ENCODE results near the gene MOB1B. TPM values are rescaled to one million over a fixed set of nuclear protein-coding genes. Genes with fewer than 3 reads are reported as not detected.

Gene MOB1B
- total RNA-seq, 1 donor from 2014 or later = 11.7 TPM

GRCh38 chr4:70915036-70915815 is 13.1 kb downstream of the MOB1B start:
- DNase-seq = no peak

- no peak for DNase-seq
Measured at GRCh38 chr4:70915874-70916559, 13.8 kb downstream of the MOB1B start.

GRCh38 chr4:70920592-70920991 is 18.4 kb downstream of the MOB1B start:
- no peak for DNase-seq

- no peak for DNase-seq
Measured at GRCh38 chr4:70925418-70925817, 23.2 kb downstream of the MOB1B start.

GRCh38 chr4:70925899-70926635 is 23.9 kb downstream of the MOB1B start:
- DNase-seq = no peak

- no peak for DNase-seq
Measured at GRCh38 chr4:70927502-70928137, 25.5 kb downstream of the MOB1B start.

GRCh38 chr4:70930530-70931256 is 28.5 kb downstream of the MOB1B start:
- no peak for DNase-seq

GRCh38 chr4:70931347-70931746 is 29.2 kb downstream of the MOB1B start:
- no peak for DNase-seq

- no peak for DNase-seq
Measured at GRCh38 chr4:70932984-70933383, 30.8 kb downstream of the MOB1B start.

- DNase-seq = no peak
Measured at GRCh38 chr4:70935038-70935695, 33.0 kb downstream of the MOB1B start.

- DNase-seq = no peak
Measured at GRCh38 chr4:70936200-70936787, 34.1 kb downstream of the MOB1B start.

GRCh38 chr4:70938086-70938485 is 35.9 kb downstream of the MOB1B start:
- no peak for DNase-seq

- DNase-seq = no peak
Measured at GRCh38 chr4:70940134-70940533, 38.0 kb downstream of the MOB1B start.

- DNase-seq = no peak
Measured at GRCh38 chr4:70943114-70943513, 40.9 kb downstream of the MOB1B start.

GRCh38 chr4:70945046-70945445 is 42.9 kb downstream of the MOB1B start:
- DNase-seq = no peak

- DNase-seq = no peak
Measured at GRCh38 chr4:70945452-70946055, 43.4 kb downstream of the MOB1B start.

GRCh38 chr4:70946939-70947338 is 44.8 kb downstream of the MOB1B start:
- DNase-seq = no peak

GRCh38 chr4:70948665-70949260 is 46.6 kb downstream of the MOB1B start:
- no peak for DNase-seq

- DNase-seq = no peak
Measured at GRCh38 chr4:70954032-70954431, 51.9 kb downstream of the MOB1B start.

- DNase-seq = no peak
Measured at GRCh38 chr4:70956549-70957210, 54.5 kb downstream of the MOB1B start.
